Panc1 (cell line): ENCODE measurements around the gene ENTREP3. TPM values are rescaled to one million over a fixed set of nuclear protein-coding genes. Genes with fewer than 3 reads are reported as not detected.

ENCODE experiments used
- ATAC-seq: fragments of 200-7000 bp; cut with Tn5 transposase; 2 replicates; pipeline ENCODE4 v1.9.1; 2020; ENCODE audit warnings: mild to moderate bottlenecking, moderate library complexity
- BruUV-seq: library from RNA; stranded (reverse); fragments of 400-500 nt; replicated peaks from 2 replicates; lab custom pipeline; 2021; lab: Mats Ljungman, UMichigan
- CTCF ChIA-PET: fragments of 300-600 bp; sonication (Branson Sonifier 250); formaldehyde crosslinking; loops from one replicate; lab custom pipeline; 2022; ENCODE audit warnings: antibody characterized with exemption; lab: Charles Lee
- POLR2A ChIA-PET: fragments of 300-600 bp; sonication (Branson Sonifier 250); formaldehyde crosslinking; loops from one replicate; lab custom pipeline; 2022; ENCODE audit warnings: antibody characterized with exemption; lab: Charles Lee
- DNase-seq: peaks from one replicate; pipeline ENCODE4 v3.0.0-alpha.2; 2010; ENCODE audit warnings: low read depth, low spot score
- H3K27ac ChIP-seq: 2 replicates; pipeline ENCODE4 v1.5.1; 2011; ENCODE audit warnings: mild to moderate bottlenecking, low read length, inconsistent platforms
- H3K27me3 ChIP-seq: fragments of 200-500 bp; sonication (Bioruptor generic); 2 replicates; pipeline ENCODE4 v1.6.0; 2014; ENCODE audit warnings: low read length, inconsistent platforms; ENCODE audit not compliant: control insufficient read depth, insufficient read depth
- H3K36me3 ChIP-seq: fragments of 200-500 bp; sonication (Bioruptor generic); 2 replicates; pipeline ENCODE4 v1.5.1; 2014; ENCODE audit warnings: inconsistent platforms, mild to moderate bottlenecking, low read length, moderate library complexity; ENCODE audit not compliant: control insufficient read depth, insufficient read depth
- H3K4me1 ChIP-seq: 2 replicates; pipeline ENCODE4 v1.5.1; 2011; ENCODE audit warnings: inconsistent platforms, mild to moderate bottlenecking, low read length, moderate library complexity; ENCODE audit not compliant: control insufficient read depth, insufficient read depth
- H3K4me3 ChIP-seq, 2 experiments: 2 replicates each; pipeline ENCODE4 v1.5.1; 2011 to 2012; ENCODE audit warnings: low read depth in 2 of 2, low read length in 2 of 2, mild to moderate bottlenecking in 2 of 2, inconsistent platforms in 1 of 2, moderate library complexity in 1 of 2
- H3K9me3 ChIP-seq: fragments of 200-500 bp; sonication (Bioruptor generic); 2 replicates; pipeline ENCODE4 v1.5.1; 2014; ENCODE audit warnings: low read depth, mild to moderate bottlenecking, inconsistent platforms, low read length, moderate library complexity; ENCODE audit not compliant: control insufficient read depth, insufficient read depth
- CTCF ChIP-seq: fragments of 450-650 bp; IDR thresholded peaks from 2 replicates; pipeline ENCODE4 v1.5.1; 2017; ENCODE audit warnings: mild to moderate bottlenecking
- POLR2AphosphoS5 ChIP-seq: IDR thresholded peaks from 2 replicates; pipeline ENCODE4 v1.6.1; 2012; ENCODE audit warnings: mild to moderate bottlenecking, low read depth, low read length, moderate library complexity
- SIN3A ChIP-seq: IDR thresholded peaks from 2 replicates; pipeline ENCODE4 v1.6.1; 2012; ENCODE audit warnings: low read depth, mild to moderate bottlenecking, low read length, moderate library complexity, borderline replicate concordance; ENCODE audit not compliant: insufficient read depth
- TCF7L2 ChIP-seq: IDR thresholded peaks from 2 replicates; pipeline ENCODE4 v1.6.1; 2011; ENCODE audit warnings: mild to moderate bottlenecking, low read depth, low read length, inconsistent platforms
- in situ Hi-C: cut with HindIII; loops from 2 replicates; pipeline ENCODE4 v1.10.0; 2016; ENCODE audit warnings: low sequenced_read_pairs, low pct_unique_long_range_greater_than_20kb
- intact Hi-C: fragments of 100-400 bp; cut with micrococcal nuclease; formaldehyde crosslinking; loops from one replicate; pipeline ENCODE4 v1.10.0; 2022; ENCODE audit not compliant: unreplicated experiment
- total RNA-seq: library from RNA; stranded (reverse); gene quantifications from one replicate; pipeline ENCODE4 v1.2.1, GENCODE V29; 2021; ENCODE audit not compliant: unreplicated experiment
- TF ChIP-seq, protein P1 (sequence below), 2 experiments: IDR thresholded peaks; 2 replicates each; pipeline ENCODE4 v1.6.1; 2011 to 2012; ENCODE audit warnings: low read depth in 2 of 2, control low read depth in 1 of 2, low read length in 1 of 2, mild to moderate bottlenecking in 1 of 2, moderate library complexity in 1 of 2; ENCODE audit not compliant: insufficient read depth in 1 of 2

ENTREP3 gene
- total RNA-seq, 1 experiment from 2014 or later = 94.7 TPM

DNA sequence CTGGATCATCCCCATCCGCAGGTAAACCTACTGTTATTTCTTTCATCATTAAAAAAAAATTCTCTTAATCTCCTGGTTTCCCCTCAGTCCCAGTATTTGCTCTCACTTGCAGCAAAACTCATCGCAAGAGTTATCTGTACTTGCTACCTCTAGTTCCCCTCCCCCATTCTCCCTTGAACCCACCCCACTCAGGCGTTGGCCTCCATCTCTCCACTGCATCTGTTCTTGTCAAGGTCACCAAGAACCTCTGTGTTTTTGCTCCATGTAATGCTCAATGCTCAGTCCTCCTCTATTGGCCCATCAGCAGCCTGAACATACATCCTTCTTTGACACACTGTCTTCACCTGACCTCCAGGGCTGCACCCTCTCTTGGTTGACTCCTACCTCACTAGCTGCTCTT is 41.4 kb upstream of the ENTREP3 start:
- Histone ChIP-seq H3K27me3 (no peaks in the 10 kb centered on the region), H3K27ac (no peak overlapping the region), H3K4me3 (no peak overlapping the region), H3K36me3 (no peaks in the 10 kb centered on the region), H3K4me1 (no peaks in the 10 kb centered on the region), H3K9me3 (no peaks in the 10 kb centered on the region)
- TF ChIP-seq, protein P1, sequence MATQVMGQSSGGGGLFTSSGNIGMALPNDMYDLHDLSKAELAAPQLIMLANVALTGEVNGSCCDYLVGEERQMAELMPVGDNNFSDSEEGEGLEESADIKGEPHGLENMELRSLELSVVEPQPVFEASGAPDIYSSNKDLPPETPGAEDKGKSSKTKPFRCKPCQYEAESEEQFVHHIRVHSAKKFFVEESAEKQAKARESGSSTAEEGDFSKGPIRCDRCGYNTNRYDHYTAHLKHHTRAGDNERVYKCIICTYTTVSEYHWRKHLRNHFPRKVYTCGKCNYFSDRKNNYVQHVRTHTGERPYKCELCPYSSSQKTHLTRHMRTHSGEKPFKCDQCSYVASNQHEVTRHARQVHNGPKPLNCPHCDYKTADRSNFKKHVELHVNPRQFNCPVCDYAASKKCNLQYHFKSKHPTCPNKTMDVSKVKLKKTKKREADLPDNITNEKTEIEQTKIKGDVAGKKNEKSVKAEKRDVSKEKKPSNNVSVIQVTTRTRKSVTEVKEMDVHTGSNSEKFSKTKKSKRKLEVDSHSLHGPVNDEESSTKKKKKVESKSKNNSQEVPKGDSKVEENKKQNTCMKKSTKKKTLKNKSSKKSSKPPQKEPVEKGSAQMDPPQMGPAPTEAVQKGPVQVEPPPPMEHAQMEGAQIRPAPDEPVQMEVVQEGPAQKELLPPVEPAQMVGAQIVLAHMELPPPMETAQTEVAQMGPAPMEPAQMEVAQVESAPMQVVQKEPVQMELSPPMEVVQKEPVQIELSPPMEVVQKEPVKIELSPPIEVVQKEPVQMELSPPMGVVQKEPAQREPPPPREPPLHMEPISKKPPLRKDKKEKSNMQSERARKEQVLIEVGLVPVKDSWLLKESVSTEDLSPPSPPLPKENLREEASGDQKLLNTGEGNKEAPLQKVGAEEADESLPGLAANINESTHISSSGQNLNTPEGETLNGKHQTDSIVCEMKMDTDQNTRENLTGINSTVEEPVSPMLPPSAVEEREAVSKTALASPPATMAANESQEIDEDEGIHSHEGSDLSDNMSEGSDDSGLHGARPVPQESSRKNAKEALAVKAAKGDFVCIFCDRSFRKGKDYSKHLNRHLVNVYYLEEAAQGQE (IDR thresholded peaks at IDR 0.05; ENCODE audit: insufficient read depth in 1 of 2, low read depth in 2 of 2, low read length in 1 of 2) = no peak
- ChIA-PET CTCF (no interaction called here), POLR2A (interaction anchor here (0.5 to 0.6 kb wide), 2 partner anchors 16 to 102 kb away, joined by 3 to 5 read pairs; no protein-coding TSS in a partner anchor)
- ATAC-seq (no peak), DNase-seq (no peak)
- intact Hi-C loops = no loop called here
- in situ Hi-C loops = no loop called here
- BruUV-seq = no TSS peak

DNA sequence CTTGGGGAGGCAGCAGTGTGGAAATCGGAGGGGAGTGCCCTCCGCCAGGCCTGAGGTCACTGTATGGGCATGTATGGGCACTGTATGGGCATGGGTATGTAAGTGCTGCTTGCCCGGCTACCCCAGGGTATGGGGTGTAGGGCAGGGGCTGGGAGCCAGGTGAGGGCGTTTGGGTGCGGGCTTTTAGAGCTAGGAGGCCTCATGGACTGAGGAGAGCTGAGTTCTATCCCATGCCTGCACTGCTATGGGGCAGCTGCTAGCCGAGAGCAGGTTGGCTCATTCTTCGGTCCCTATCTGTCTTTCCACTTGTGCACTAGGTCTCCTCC is 40.6 kb upstream of the ENTREP3 start:
- no peak for ATAC-seq
- no peak for TF ChIP-seq CTCF
- TF ChIP-seq, protein P1 (IDR thresholded peaks at IDR 0.05; ENCODE audit: insufficient read depth in 1 of 2, low read depth in 2 of 2, low read length in 1 of 2) = no peak
- TF ChIP-seq TCF7L2 = no peak
- no peak for TF ChIP-seq SIN3A
- no peak for TF ChIP-seq POLR2AphosphoS5
- BruUV-seq = no TSS peak
- in situ Hi-C loops = no loop called here
- H3K36me3 ChIP-seq = no peaks in the 10 kb centered on the region
- H3K27me3 ChIP-seq = no peaks in the 10 kb centered on the region
- CTCF ChIA-PET = no interaction called here
- no peaks in the 10 kb centered on the region for H3K9me3 ChIP-seq
- no peak overlapping the region for H3K4me3 ChIP-seq
- DNase-seq = no peak
- intact Hi-C loops = no loop called here
- POLR2A ChIA-PET = no interaction called here
- no peak overlapping the region for H3K27ac ChIP-seq
- no peaks in the 10 kb centered on the region for H3K4me1 ChIP-seq
